Activated CD8-positive, alpha-beta T cell treated with anti-CD3 and anti-CD28 coated beads for 36 hours (primary cell): Measurements from ENCODE around the gene SLC30A9. TPM values are rescaled to one million over a fixed set of nuclear protein-coding genes. Genes with fewer than 3 reads are reported as not detected.

Experiments
- ATAC-seq: fragments of 200-7000 bp; cut with Tn5 transposase; one replicate; pipeline ENCODE4 v1.10.0; 2021; ENCODE audit warnings: mild to moderate bottlenecking, moderate library complexity
- CTCF ChIA-PET: fragments of 350-600 bp; sonication (Branson Sonifier 250); formaldehyde crosslinking; loops from one replicate; lab custom pipeline; 2021; ENCODE audit warnings: antibody characterized with exemption; lab: Charles Lee
- POLR2A ChIA-PET: fragments of 350-600 bp; sonication (Branson Sonifier 250); formaldehyde crosslinking; loops from one replicate; lab custom pipeline; 2021; ENCODE audit warnings: antibody characterized with exemption; lab: Charles Lee
- DNase-seq: peaks from one replicate; pipeline ENCODE4 v3.0.0-alpha.2; 2020
- H3K27ac Mint-ChIP-seq: one replicate; pipeline ENCODE4 v1.8.0; 2021; ENCODE audit warnings: mild to moderate bottlenecking, mixed read lengths
- H3K27me3 Mint-ChIP-seq: one replicate; pipeline ENCODE4 v1.8.0; 2021; ENCODE audit warnings: mixed read lengths
- H3K36me3 Mint-ChIP-seq: one replicate; pipeline ENCODE4 v1.8.0; 2021; ENCODE audit warnings: low read depth, mixed read lengths
- H3K4me1 Mint-ChIP-seq: one replicate; pipeline ENCODE4 v1.8.0; 2021; ENCODE audit warnings: low read depth, mixed read lengths
- H3K4me3 Mint-ChIP-seq: one replicate; pipeline ENCODE4 v1.8.0; 2021; ENCODE audit warnings: mild to moderate bottlenecking, moderate library complexity, mixed read lengths
- H3K9me3 Mint-ChIP-seq: one replicate; pipeline ENCODE4 v1.8.0; 2021; ENCODE audit warnings: mixed read lengths
- intact Hi-C: fragments of 100-400 bp; cut with micrococcal nuclease; formaldehyde crosslinking; loops from one replicate; pipeline ENCODE4 v1.10.0; 2022
- total RNA-seq, 2 experiments: library from RNA; stranded (reverse); gene quantifications; one replicate each; pipeline ENCODE4 v1.2.3, GENCODE V29; 2021
- TF ChIP-seq, protein P1 (sequence below): fragments of 200-600 bp; IDR thresholded peaks from one replicate; pipeline ENCODE4 v1.8.0; 2022; ENCODE audit warnings: antibody characterized with exemption, mild to moderate bottlenecking

SLC30A9 gene
- total RNA-seq, 2 experiments from 2014 or later: 42.5 to 51.6 TPM

DNA sequence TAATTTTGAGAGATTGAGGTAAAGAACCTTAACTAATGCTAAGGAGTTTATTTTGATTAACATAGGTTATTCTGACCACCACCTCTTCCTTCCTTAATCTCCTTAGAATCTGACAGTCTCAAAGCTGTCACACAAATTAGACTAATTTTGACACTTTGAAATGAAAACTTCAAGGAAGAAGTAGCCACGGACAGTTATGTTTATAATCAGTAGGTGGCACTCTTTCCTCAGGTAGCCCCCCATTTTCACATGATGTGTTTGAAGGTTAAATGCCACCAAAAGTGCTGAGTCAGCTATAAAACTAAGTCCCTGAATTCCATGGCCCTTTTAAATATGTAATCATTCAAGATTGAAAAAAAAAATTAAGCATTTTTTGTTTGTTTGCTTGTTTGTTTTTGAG is 32.7 kb upstream of the SLC30A9 start:
- TF ChIP-seq, protein P1, sequence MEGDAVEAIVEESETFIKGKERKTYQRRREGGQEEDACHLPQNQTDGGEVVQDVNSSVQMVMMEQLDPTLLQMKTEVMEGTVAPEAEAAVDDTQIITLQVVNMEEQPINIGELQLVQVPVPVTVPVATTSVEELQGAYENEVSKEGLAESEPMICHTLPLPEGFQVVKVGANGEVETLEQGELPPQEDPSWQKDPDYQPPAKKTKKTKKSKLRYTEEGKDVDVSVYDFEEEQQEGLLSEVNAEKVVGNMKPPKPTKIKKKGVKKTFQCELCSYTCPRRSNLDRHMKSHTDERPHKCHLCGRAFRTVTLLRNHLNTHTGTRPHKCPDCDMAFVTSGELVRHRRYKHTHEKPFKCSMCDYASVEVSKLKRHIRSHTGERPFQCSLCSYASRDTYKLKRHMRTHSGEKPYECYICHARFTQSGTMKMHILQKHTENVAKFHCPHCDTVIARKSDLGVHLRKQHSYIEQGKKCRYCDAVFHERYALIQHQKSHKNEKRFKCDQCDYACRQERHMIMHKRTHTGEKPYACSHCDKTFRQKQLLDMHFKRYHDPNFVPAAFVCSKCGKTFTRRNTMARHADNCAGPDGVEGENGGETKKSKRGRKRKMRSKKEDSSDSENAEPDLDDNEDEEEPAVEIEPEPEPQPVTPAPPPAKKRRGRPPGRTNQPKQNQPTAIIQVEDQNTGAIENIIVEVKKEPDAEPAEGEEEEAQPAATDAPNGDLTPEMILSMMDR: peak; percentile 55
- CTCF ChIA-PET: interaction anchor here (0.6 to 1.5 kb wide), 5 partner anchors 18 to 548 kb away, joined by 3 to 7 read pairs (median 3); no protein-coding TSS in a partner anchor
- no peaks in the 10 kb centered on the region for H3K9me3 Mint-ChIP-seq
- H3K27me3 Mint-ChIP-seq: no peaks in the 10 kb centered on the region
- DNase-seq (peak; percentile 21), ATAC-seq (peak; percentile 62)
- no peak overlapping the region for H3K27ac Mint-ChIP-seq
- H3K4me1 Mint-ChIP-seq: no peaks in the 10 kb centered on the region
- peaks cover 14% of the 10 kb centered on the region for H3K36me3 Mint-ChIP-seq
- intact Hi-C loops: no loop called here
- POLR2A ChIA-PET: interaction anchor here (0.7 kb wide), 1 partner anchor 583 kb away, joined by 3 read pairs; no protein-coding TSS in a partner anchor
- no peak overlapping the region for H3K4me3 Mint-ChIP-seq

DNA sequence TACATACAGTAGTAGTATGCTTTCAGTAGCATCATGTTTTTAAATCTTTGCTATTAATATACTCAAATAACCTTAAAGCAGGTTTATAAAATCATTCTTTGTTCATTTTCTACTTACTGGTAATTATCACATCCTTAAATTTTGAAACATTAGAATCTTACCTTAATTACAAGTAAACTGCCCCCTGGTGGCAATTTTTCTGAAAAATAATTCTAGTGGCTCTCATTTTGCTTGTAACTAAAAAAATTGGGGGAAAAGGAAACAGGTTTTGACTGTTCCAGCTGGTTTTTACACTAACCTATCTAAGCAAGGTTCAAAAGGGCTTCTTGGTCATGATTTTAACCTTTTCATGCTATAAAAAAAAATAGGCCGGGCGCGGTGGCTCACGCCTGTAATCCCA is 27.2 kb upstream of the SLC30A9 start:
- POLR2A ChIA-PET: no interaction called here
- TF ChIP-seq, protein P1: no peak
- CTCF ChIA-PET: interaction anchor here (0.9 to 1.4 kb wide), 3 partner anchors 12 to 14 kb away, joined by 4 to 8 read pairs (median 5); no protein-coding TSS in a partner anchor
- peaks cover under 1% of the 10 kb centered on the region for H3K9me3 Mint-ChIP-seq
- peaks cover 3% of the 10 kb centered on the region for H3K36me3 Mint-ChIP-seq
- ATAC-seq (no peak), DNase-seq (peak; percentile 18)
- no peak overlapping the region for H3K4me3 Mint-ChIP-seq
- H3K27ac Mint-ChIP-seq: no peak overlapping the region
- no peaks in the 10 kb centered on the region for H3K4me1 Mint-ChIP-seq
- H3K27me3 Mint-ChIP-seq: no peaks in the 10 kb centered on the region
- intact Hi-C loops: no loop called here

DNA sequence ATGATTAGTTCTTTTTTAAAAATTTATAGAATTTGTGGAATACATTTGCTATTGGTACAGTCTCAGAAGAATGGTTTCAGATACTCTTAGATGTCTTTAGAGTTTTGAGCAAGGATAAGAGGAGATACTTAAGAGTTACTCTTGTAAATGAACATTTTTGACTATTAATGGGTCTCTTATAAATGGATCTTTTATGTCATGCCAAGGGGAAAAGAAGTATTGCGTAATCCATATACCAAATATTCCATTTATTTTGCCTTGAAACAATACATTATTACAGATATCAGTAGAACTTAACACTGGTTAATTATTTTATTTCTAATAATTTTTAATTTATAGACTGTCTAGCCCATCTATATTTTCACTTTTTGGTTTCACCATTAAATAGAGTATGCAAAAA is 25.9 kb upstream of the SLC30A9 start:
- peaks cover 5% of the 10 kb centered on the region for H3K36me3 Mint-ChIP-seq
- peaks cover 10% of the 10 kb centered on the region for H3K9me3 Mint-ChIP-seq
- no peak for ATAC-seq
- H3K4me3 Mint-ChIP-seq: no peak overlapping the region
- H3K4me1 Mint-ChIP-seq: no peaks in the 10 kb centered on the region
- TF ChIP-seq, protein P1: no peak
- ChIA-PET POLR2A (no interaction called here), CTCF (no interaction called here)
- no peak for DNase-seq
- H3K27me3 Mint-ChIP-seq: no peaks in the 10 kb centered on the region
- intact Hi-C loops: no loop called here
- H3K27ac Mint-ChIP-seq: no peak overlapping the region

DNA sequence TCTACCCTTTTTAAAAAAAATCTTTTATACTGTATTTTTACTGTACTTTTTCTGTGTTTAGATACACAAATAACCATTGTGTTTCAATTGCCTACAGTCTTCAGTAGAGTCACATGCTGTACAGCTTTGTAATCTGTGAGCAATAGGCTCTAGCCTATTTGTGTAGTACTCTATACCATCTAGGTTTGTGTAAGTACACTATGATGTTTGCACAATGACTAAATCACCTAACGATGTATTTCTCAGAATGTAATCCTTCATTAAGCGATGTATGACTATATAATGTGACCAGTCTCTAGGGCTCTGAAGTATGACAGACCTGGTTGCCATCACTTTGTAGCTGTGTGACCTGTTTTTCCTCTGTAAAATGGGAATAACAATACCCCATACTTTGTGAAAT is 22.9 kb upstream of the SLC30A9 start:
- Mint-ChIP-seq H3K4me1 (no peaks in the 10 kb centered on the region), H3K27me3 (no peaks in the 10 kb centered on the region), H3K4me3 (no peak overlapping the region), H3K36me3 (peaks cover 5% of the 10 kb centered on the region), H3K9me3 (peaks cover 10% of the 10 kb centered on the region), H3K27ac (no peak overlapping the region)
- TF ChIP-seq, protein P1: no peak
- ChIA-PET CTCF (interaction anchor here (1.0 to 2.8 kb wide), 3 partner anchors 9 to 23 kb away, joined by 3 to 8 read pairs (median 3); partner anchors contain the start of gene SLC30A9), POLR2A (interaction anchor here (1.2 kb wide), 1 partner anchor 23 kb away, joined by 5 read pairs; the partner anchor contains the start of gene SLC30A9)
- no peak for DNase-seq
- intact Hi-C loops: no loop called here
- ATAC-seq: no peak

DNA sequence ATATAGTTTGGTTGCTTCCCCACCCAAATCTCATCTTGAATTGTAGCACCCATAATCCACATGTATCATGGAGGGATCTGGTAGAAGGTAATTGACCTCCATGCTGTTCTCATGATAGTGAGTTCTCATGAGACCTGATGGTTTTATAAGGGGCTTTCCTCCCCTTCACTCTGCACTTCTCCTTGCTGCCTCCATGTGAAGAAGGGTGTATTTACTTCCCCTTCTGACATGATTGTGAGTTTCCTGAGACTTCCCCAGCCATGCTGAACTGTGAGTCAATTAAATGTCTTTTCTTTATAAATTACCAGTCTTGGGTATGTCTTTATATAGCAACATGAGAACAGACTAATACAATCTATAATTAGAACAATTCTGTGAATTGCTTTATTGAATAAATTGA is 20.7 kb upstream of the SLC30A9 start:
- ChIA-PET POLR2A (no interaction called here), CTCF (no interaction called here)
- no peaks in the 10 kb centered on the region for H3K4me1 Mint-ChIP-seq
- no peak for DNase-seq
- H3K4me3 Mint-ChIP-seq: no peak overlapping the region
- peaks cover 10% of the 10 kb centered on the region for H3K9me3 Mint-ChIP-seq
- H3K27ac Mint-ChIP-seq: no peak overlapping the region
- no peak for ATAC-seq
- peaks cover 2% of the 10 kb centered on the region for H3K27me3 Mint-ChIP-seq
- peaks cover 5% of the 10 kb centered on the region for H3K36me3 Mint-ChIP-seq
- intact Hi-C loops: no loop called here
- TF ChIP-seq, protein P1: no peak
